Suprapubic skin (tissue), 4 donors: ENCODE measurements around the gene DUSP10.

ENCODE experiments used
- CTCF ChIP-seq, 2 donors: fragments of 200-600 bp in 1 of 2; fragments of 450-650 bp in 1 of 2; sonication (generic) in 1 of 2; IDR thresholded peaks; one replicate each; pipeline ENCODE4 v1.5.1; 2016 to 2019; ENCODE audit warnings: antibody characterized with exemption in 2 of 2, mild to moderate bottlenecking in 1 of 2, moderate library complexity in 1 of 2
- EP300 ChIP-seq: sonication (generic); formaldehyde crosslinking; IDR thresholded peaks from one replicate; pipeline ENCODE4 v1.6.1; 2017; ENCODE audit warnings: antibody characterized with exemption
- POLR2A ChIP-seq, 2 donors: fragments of 450-650 bp; IDR thresholded peaks; one replicate each; pipeline ENCODE4 v1.6.1; 2017; ENCODE audit warnings: antibody characterized with exemption in 2 of 2, mild to moderate bottlenecking in 2 of 2, moderate library complexity in 2 of 2
- POLR2AphosphoS5 ChIP-seq, 3 donors: sonication (generic); formaldehyde crosslinking; IDR thresholded peaks; one replicate each; pipeline ENCODE4 v1.6.1; 2017; ENCODE audit warnings: antibody characterized with exemption in 3 of 3

- TF ChIP-seq CTCF (IDR thresholded peaks at IDR 0.05) (no peak), POLR2A (IDR thresholded peaks at IDR 0.05) (no peak), POLR2AphosphoS5 (IDR thresholded peaks at IDR 0.05) (no peak), EP300 (no peak)
Observed at GRCh38 chr1:221782970-221783369, 41.1 kb upstream of the DUSP10 start.
